ENCODE measurements around the gene PWWP2B.
A peak's percentile ranks its signal among the peaks of the same experiment; 100 is the strongest.
"Not testable (repeated sequence)": the region's sequence is repeated elsewhere in the genome, so short reads cannot be mapped to it uniquely, and the experiment has no call there.

PWWP2B gene

GRCh38 chr10:132350946-132351345 lies 46.1 kb upstream of the PWWP2B start:
- Histone ChIP-seq H3K9me3 (ENCODE audit: severe bottlenecking) (no peaks in the 10 kb centered on the region), H3K4me3 (ENCODE audit: low read depth, low read length) (no peak overlapping the region), H3K27ac (no peak overlapping the region), H3K36me3 (peaks cover 4% of the 10 kb centered on the region), H3K27me3 (ENCODE audit: insufficient read depth, low read depth, severe bottlenecking) (no peaks in the 10 kb centered on the region)
- DNase-seq: no peak
- no peak for TF ChIP-seq CTCF (IDR thresholded peaks at IDR 0.05; ENCODE audit: low read depth, low read length)

GRCh38 chr10:132351611-132352010 lies 45.4 kb upstream of the PWWP2B start:
- no peak for TF ChIP-seq CTCF (IDR thresholded peaks at IDR 0.05; ENCODE audit: low read depth, low read length)
- no peaks in the 10 kb centered on the region for H3K27me3 ChIP-seq (ENCODE audit: insufficient read depth, low read depth, severe bottlenecking)
- H3K36me3 ChIP-seq: peaks cover 4% of the 10 kb centered on the region
- DNase-seq: no peak
- H3K4me3 ChIP-seq (ENCODE audit: low read depth, low read length): no peak overlapping the region
- no peak overlapping the region for H3K27ac ChIP-seq
- H3K9me3 ChIP-seq (ENCODE audit: severe bottlenecking): no peaks in the 10 kb centered on the region

- H3K36me3 ChIP-seq; H3K27ac ChIP-seq; H3K9me3 ChIP-seq (ENCODE audit: severe bottlenecking); H3K27me3 ChIP-seq (ENCODE audit: insufficient read depth, low read depth, severe bottlenecking); H3K4me3 ChIP-seq (ENCODE audit: low read depth, low read length): not testable (repeated sequence)
- peak; percentile 95 for TF ChIP-seq CTCF (IDR thresholded peaks at IDR 0.05; ENCODE audit: low read depth, low read length)
- peak; percentile 77 for DNase-seq
These were observed 44.3 kb upstream of the PWWP2B start for GRCh38 chr10:132352462-132353308.

- H3K36me3 ChIP-seq: peaks cover 4% of the 10 kb centered on the region
- H3K27me3 ChIP-seq (ENCODE audit: insufficient read depth, low read depth, severe bottlenecking): no peaks in the 10 kb centered on the region
- H3K27ac ChIP-seq: no peak overlapping the region
- TF ChIP-seq CTCF (IDR thresholded peaks at IDR 0.05; ENCODE audit: low read depth, low read length): no peak
- no peak overlapping the region for H3K4me3 ChIP-seq (ENCODE audit: low read depth, low read length)
- H3K9me3 ChIP-seq (ENCODE audit: severe bottlenecking): no peaks in the 10 kb centered on the region
- DNase-seq: no peak
These were observed 43.3 kb upstream of the PWWP2B start for GRCh38 chr10:132353456-132354355.

GRCh38 chr10:132354356-132355094 lies 42.5 kb upstream of the PWWP2B start:
- DNase-seq: no peak
- H3K27ac ChIP-seq: no peak overlapping the region

More at GRCh38 chr10:132354356-132355094, 42.5 kb upstream of the PWWP2B start:
- H3K9me3 ChIP-seq (ENCODE audit: severe bottlenecking): no peaks in the 10 kb centered on the region
- no peaks in the 10 kb centered on the region for H3K27me3 ChIP-seq (ENCODE audit: insufficient read depth, low read depth, severe bottlenecking)
- H3K4me3 ChIP-seq (ENCODE audit: low read depth, low read length): no peak overlapping the region
- H3K36me3 ChIP-seq: no peaks in the 10 kb centered on the region; the same call in 1 of the 2 replicates
- TF ChIP-seq CTCF (IDR thresholded peaks at IDR 0.05; ENCODE audit: low read depth, low read length): no peak

Data from WERI-Rb-1 (cell line).